BE2C (cell line): ENCODE results near the gene ANXA2R.
A peak's percentile ranks its signal among the peaks of the same experiment; 100 is the strongest.

Source experiments
- DNase-seq: peaks from one replicate; pipeline ENCODE4 v3.0.0-alpha.2; 2020
- H3K27me3 ChIP-seq: fragments of 250-450 bp; sonication (Bioruptor Pico); 2 replicates; pipeline ENCODE4 v1.5.1; 2020; ENCODE audit warnings: mild to moderate bottlenecking
- H3K36me3 ChIP-seq: fragments of 250-450 bp; sonication (Bioruptor Pico); 2 replicates; pipeline ENCODE4 v1.5.1; 2020; ENCODE audit warnings: mild to moderate bottlenecking
- H3K4me1 ChIP-seq: fragments of 250-450 bp; sonication (Bioruptor Pico); 2 replicates; pipeline ENCODE4 v1.5.1; 2020
- H3K4me3 ChIP-seq: 2 replicates; pipeline ENCODE4 v1.5.1; 2011; ENCODE audit warnings: low read depth, low read length
- H3K9me3 ChIP-seq: fragments of 250-450 bp; sonication (Bioruptor Pico); 2 replicates; pipeline ENCODE4 v1.5.1; 2020
- TF ChIP-seq, protein P1 (sequence below): IDR thresholded peaks from 2 replicates; pipeline ENCODE4 v1.5.1; 2012; ENCODE audit warnings: mild to moderate bottlenecking, low read depth, low read length

ANXA2R gene

DNA sequence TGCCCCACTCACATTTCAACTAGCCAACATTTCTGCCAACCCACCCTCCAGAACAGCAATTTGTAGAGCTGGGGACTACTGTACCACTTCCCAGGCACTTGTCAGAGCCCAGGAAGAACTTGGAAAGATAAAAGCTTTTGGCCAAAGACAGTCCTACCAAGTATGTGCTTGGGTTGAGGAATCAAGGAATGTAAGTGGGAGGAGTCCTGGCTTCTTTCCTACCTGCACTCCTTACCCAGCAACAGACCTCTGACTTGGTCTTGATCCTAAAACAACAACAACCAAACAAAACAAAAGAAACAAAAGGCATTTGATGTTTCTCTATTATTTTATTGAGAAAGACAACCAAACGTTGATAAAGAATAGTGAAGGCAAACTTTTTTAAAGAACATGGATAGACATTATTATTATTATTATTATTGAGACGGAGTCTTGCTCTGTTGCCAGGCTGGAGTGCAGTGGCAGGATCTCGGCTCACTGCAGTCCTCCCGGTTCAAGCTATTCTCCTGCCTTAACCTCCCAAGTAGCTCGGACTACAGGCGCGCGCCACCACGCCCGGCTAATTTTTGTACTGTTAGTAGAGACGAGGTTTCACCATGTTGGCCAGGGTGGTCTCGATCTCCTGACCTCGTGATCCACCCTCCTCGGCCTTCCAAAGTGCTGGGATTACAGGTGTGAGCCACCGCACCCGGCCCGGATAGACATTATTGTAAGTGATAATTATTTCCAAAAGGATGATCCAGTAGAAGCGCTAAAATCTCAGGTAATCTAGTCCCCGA is 33.5 kb downstream of the ANXA2R start:
- no peaks in the 10 kb centered on the region for H3K9me3 ChIP-seq
- peaks cover 9% of the 10 kb centered on the region; the same call in 1 of the 2 replicates for H3K4me1 ChIP-seq
- H3K27me3 ChIP-seq: peaks cover 61% of the 10 kb centered on the region
- no peak for DNase-seq
- no peaks in the 10 kb centered on the region for H3K36me3 ChIP-seq
- TF ChIP-seq, protein P1, sequence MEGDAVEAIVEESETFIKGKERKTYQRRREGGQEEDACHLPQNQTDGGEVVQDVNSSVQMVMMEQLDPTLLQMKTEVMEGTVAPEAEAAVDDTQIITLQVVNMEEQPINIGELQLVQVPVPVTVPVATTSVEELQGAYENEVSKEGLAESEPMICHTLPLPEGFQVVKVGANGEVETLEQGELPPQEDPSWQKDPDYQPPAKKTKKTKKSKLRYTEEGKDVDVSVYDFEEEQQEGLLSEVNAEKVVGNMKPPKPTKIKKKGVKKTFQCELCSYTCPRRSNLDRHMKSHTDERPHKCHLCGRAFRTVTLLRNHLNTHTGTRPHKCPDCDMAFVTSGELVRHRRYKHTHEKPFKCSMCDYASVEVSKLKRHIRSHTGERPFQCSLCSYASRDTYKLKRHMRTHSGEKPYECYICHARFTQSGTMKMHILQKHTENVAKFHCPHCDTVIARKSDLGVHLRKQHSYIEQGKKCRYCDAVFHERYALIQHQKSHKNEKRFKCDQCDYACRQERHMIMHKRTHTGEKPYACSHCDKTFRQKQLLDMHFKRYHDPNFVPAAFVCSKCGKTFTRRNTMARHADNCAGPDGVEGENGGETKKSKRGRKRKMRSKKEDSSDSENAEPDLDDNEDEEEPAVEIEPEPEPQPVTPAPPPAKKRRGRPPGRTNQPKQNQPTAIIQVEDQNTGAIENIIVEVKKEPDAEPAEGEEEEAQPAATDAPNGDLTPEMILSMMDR: no peak
- H3K4me3 ChIP-seq: peak overlapping the region; percentile 88

DNA sequence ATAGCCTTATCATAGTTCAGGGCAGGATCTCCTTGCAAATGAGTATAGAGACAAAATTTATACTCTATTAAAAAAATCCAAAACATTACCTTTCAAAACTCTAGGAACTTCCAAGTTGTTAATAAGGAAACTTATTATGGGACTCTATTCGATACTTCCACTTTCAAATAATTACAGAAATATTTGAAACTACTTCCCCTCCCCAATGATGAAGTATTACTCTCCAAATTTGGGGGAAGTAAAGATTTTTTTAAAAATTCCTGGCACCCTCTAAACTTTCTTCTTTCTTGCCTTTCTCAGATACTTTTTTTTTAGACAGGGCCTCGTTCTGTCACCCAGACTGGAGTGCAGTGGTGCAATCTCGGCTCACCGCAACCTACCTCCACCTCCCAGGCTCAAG is 35.1 kb downstream of the ANXA2R start:
- Histone ChIP-seq H3K4me1 (peaks cover 4% of the 10 kb centered on the region; the same call in 1 of the 2 replicates), H3K4me3 (no peak overlapping the region), H3K36me3 (no peaks in the 10 kb centered on the region), H3K9me3 (no peaks in the 10 kb centered on the region), H3K27me3 (peaks cover 65% of the 10 kb centered on the region)
- TF ChIP-seq, protein P1: no peak
- DNase-seq: no peak

DNA sequence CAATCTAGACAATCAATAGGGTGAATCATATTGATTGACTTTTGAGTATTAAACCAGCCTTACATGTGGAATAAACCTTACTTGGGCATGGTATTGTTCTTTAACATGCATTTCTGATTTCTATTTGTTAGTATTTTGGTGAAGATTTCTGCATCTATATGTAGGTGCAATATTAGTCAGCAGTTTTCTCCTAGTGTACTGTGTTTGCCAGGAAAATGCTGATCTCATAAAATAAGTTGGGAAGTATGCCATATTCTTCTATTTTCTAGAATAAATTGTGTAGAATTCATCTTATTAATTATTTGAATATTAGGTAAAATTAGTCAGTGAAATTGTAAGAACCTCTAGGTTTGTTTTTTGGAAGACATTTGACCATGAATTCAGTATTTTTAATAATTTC is 38.4 kb downstream of the ANXA2R start:
- no peaks in the 10 kb centered on the region for H3K9me3 ChIP-seq
- H3K27me3 ChIP-seq: peaks cover 74% of the 10 kb centered on the region
- no peaks in the 10 kb centered on the region for H3K36me3 ChIP-seq
- no peak overlapping the region for H3K4me3 ChIP-seq
- no peak for DNase-seq
- TF ChIP-seq, protein P1: no peak
- H3K4me1 ChIP-seq: no peaks in the 10 kb centered on the region

DNA sequence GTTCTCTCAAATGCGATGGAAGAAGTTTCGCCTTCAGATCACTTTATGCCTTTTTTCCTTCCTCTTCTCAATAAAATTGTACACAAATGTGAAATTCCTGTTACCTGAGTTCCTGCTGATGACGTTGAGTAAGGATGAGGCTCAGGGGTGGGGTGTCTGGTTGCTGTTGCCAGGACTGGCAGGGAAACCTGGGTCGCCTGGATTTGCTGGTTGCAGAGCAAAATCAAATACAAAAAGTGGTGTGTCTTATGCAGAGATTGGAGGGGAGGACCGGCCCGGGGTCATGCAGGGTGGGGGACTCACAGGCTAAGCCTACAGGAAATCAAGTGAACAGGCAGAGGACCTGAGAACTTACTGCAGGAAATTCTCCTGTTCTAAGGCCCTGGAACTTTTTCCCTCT is 39.2 kb downstream of the ANXA2R start:
- Histone ChIP-seq H3K4me3 (no peak overlapping the region), H3K4me1 (no peaks in the 10 kb centered on the region), H3K36me3 (no peaks in the 10 kb centered on the region), H3K9me3 (no peaks in the 10 kb centered on the region), H3K27me3 (peaks cover 82% of the 10 kb centered on the region)
- no peak for DNase-seq
- TF ChIP-seq, protein P1: no peak

DNA sequence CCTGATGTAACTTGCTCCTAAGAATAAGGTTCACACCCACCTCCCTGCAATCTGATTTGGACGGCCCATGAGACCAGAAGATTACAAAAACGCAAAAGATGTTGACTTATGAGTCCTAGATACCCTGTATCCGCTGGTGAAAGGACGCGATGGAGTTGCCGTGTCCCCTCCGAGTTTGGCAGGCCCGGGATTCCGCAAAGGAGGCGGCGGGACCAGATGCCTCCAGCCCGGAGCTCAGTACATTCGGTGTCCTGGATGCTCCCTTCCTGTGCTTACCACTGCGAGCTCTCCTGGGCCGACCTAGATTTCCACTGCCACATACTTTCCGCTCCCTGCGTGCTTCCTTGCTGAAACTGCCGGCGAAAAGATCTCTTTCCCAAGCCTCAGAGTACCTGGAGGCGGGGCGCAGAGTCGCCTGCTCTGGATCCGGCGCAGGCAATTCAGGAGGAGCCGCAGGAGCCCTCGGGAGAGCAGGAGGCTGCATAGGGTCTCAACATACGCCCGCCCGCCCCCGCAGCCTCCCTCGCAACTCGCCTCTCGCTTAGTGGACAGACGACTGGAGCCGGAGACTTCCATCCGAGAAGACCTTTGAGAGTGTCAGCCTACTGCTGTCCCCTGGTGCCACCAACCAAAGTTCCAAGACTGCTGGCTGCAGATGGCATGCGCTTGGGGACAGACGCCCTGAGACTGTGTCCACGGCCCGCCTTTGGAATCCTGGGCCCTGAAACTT is 39.8 kb downstream of the ANXA2R start:
- TF ChIP-seq, protein P1: no peak
- H3K27me3 ChIP-seq: peaks cover 85% of the 10 kb centered on the region
- H3K4me1 ChIP-seq: no peaks in the 10 kb centered on the region
- peak overlapping the region; percentile 29 for H3K4me3 ChIP-seq
- no peaks in the 10 kb centered on the region for H3K36me3 ChIP-seq
- no peak for DNase-seq
- H3K9me3 ChIP-seq: no peaks in the 10 kb centered on the region

DNA sequence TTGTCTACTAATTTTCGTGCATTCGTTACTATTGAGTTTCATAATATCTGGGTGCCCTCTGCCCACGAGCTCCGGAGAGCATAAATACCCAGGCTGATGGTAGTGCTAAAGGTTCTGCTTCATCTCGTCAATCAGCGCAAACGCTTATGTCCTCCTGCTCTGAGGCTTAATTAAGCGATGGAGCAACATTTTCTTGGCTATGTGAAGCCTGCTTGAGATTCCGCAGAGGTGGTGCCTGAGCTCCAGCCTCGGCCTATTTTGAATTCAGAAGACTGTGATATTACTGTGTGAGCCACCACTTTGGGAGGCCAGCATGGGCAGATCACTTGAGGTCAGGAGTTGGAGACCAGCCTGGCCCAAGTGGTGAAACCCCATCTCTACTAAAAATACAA is 44.8 kb downstream of the ANXA2R start:
- no peak for DNase-seq
- Histone ChIP-seq H3K27me3 (peaks cover 88% of the 10 kb centered on the region), H3K4me1 (no peaks in the 10 kb centered on the region)

More for the DNA sequence above, 44.8 kb downstream of the ANXA2R start:
- H3K9me3 ChIP-seq: 0 out of 2 replicates have a peak, but pooled peaks cover 3% of the 10 kb centered on the region
- TF ChIP-seq, protein P1: no peak
- no peaks in the 10 kb centered on the region for H3K36me3 ChIP-seq
- H3K4me3 ChIP-seq: peak overlapping the region; percentile 76
